Measurements from ENCODE around the gene LILRA6.
A peak's percentile ranks its signal among the peaks of the same experiment; 100 is the strongest.
"Not testable (repeated sequence)": the region's sequence is repeated elsewhere in the genome, so short reads cannot be mapped to it uniquely, and the experiment has no call there.

LILRA6 gene

GRCh38 chr19:54231077-54231931 is 11.3 kb downstream of the LILRA6 start:
- peak in 56 of 58 donors; percentile 4 to 93 (median 68) for DNase-seq

- DNase-seq = no peak
Observed at GRCh38 chr19:54230031-54230430, 12.6 kb downstream of the LILRA6 start.

GRCh38 chr19:54229146-54229545 is 13.4 kb downstream of the LILRA6 start:
- no peak for DNase-seq

GRCh38 chr19:54224619-54225018 is 18.0 kb downstream of the LILRA6 start:
- not testable (repeated sequence) for DNase-seq

GRCh38 chr19:54223937-54224281 is 18.7 kb downstream of the LILRA6 start:
- not testable (repeated sequence) for DNase-seq

GRCh38 chr19:54223277-54223936 is 19.2 kb downstream of the LILRA6 start:
- DNase-seq = not testable (repeated sequence)

GRCh38 chr19:54222474-54223276 is 19.9 kb downstream of the LILRA6 start, which contains the start of gene LILRB3:
TSS of gene LILRB3 (minus strand) at chr19:54223007. CDS start at chr19:54222976, 31 bp downstream.
- peak in 2 of 58 donors; percentile 6 to 12 for DNase-seq

GRCh38 chr19:54221947-54222346 is 20.6 kb downstream of the LILRA6 start:
- not testable (repeated sequence) for DNase-seq

GRCh38 chr19:54219702-54220101 is 22.9 kb downstream of the LILRA6 start:
- not testable (repeated sequence) for DNase-seq

GRCh38 chr19:54218960-54219661 is 23.5 kb downstream of the LILRA6 start:
- DNase-seq = no peak

- no peak for DNase-seq
Observed at GRCh38 chr19:54218259-54218658, 24.3 kb downstream of the LILRA6 start.

- DNase-seq = not testable (repeated sequence)
Observed at GRCh38 chr19:54217517-54218247, 24.9 kb downstream of the LILRA6 start.

- no peak for DNase-seq
Observed at GRCh38 chr19:54216869-54217268, 25.7 kb downstream of the LILRA6 start.

GRCh38 chr19:54214734-54215133 is 27.9 kb downstream of the LILRA6 start:
- not testable (repeated sequence) for DNase-seq

- not testable (repeated sequence) for DNase-seq
Observed at GRCh38 chr19:54214217-54214616, 28.4 kb downstream of the LILRA6 start.

GRCh38 chr19:54211235-54211634 is 31.4 kb downstream of the LILRA6 start:
- no peak for DNase-seq

- DNase-seq = peak in 51 of 58 donors; percentile 9 to 86 (median 58)
Observed at GRCh38 chr19:54209811-54210494, 32.6 kb downstream of the LILRA6 start.

GRCh38 chr19:54209058-54209810 is 33.4 kb downstream of the LILRA6 start:
- DNase-seq = peak in 26 of 58 donors; percentile 15 to 81 (median 42)

- DNase-seq = no peak
Observed at GRCh38 chr19:54208784-54209057, 33.9 kb downstream of the LILRA6 start.

All from anterior cingulate cortex (tissue), 58 donors.